ENCODE data around the gene FAM184A. TPM values are rescaled to one million over a fixed set of nuclear protein-coding genes. Genes with fewer than 3 reads are reported as not detected.

The FAM184A gene
- total RNA-seq, 4 donors from 2014 or later, result 7.6 to 11.2 (median 9.0) TPM

DNA sequence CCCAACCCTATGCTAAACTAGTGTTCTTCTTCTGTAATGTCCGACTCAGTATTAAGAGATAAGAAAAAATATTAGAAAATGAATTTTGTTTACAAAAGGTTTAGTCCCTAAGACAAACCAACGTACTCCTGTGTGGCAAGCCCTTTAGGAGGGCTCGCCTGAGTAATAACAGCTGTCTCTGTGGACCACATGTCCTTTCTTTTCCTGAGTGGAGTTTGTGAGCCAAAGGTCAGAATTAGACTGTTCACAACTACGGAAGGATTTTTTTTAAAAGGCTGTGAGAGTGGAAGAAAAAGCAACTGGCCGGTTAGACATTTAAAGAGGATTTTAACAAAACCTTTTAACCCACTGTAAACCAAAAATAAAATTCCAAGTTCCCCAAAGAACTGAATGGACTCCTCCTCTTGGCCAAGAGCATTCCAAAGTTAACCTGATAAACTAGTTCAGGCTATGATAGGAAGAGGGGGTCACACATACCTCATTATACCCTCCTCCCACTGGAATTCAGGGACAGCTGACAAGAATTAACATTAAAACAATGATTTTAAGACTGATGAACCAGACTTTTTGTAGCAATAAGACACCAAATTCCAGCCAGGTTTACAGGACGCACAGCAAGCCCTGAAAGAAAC, 43.5 kb downstream of the FAM184A start:
- H3K4me1 ChIP-seq, result peaks cover 7 to 32% (median 26%) of the 10 kb centered on the region in 4 donors
- WGBS, result 39% methylated on average over 6 of the region's 6 CpGs
- no peak for DNase-seq (ENCODE audit: extremely low spot score)
- peak overlapping the region in 1 of 4 donors; percentile 18 for H3K4me3 ChIP-seq
- intact Hi-C loops (cut with DNase I), result no loop called here
- no peaks in the 10 kb centered on the region for H3K9me3 ChIP-seq
- H3K27ac ChIP-seq (replicated peaks in 1 of 4), result peak overlapping the region in 3 of 4 donors; percentile 25 to 29 (median 29)
- no peaks in the 10 kb centered on the region for H3K27me3 ChIP-seq
- no peak for TF ChIP-seq POLR2A (IDR thresholded peaks at IDR 0.05; ENCODE audit: low read depth)
- TF ChIP-seq EP300 (IDR thresholded peaks at IDR 0.05), result no peak
- TF ChIP-seq POLR2AphosphoS5 (IDR thresholded peaks at IDR 0.05), result no peak
- TF ChIP-seq, protein P1, sequence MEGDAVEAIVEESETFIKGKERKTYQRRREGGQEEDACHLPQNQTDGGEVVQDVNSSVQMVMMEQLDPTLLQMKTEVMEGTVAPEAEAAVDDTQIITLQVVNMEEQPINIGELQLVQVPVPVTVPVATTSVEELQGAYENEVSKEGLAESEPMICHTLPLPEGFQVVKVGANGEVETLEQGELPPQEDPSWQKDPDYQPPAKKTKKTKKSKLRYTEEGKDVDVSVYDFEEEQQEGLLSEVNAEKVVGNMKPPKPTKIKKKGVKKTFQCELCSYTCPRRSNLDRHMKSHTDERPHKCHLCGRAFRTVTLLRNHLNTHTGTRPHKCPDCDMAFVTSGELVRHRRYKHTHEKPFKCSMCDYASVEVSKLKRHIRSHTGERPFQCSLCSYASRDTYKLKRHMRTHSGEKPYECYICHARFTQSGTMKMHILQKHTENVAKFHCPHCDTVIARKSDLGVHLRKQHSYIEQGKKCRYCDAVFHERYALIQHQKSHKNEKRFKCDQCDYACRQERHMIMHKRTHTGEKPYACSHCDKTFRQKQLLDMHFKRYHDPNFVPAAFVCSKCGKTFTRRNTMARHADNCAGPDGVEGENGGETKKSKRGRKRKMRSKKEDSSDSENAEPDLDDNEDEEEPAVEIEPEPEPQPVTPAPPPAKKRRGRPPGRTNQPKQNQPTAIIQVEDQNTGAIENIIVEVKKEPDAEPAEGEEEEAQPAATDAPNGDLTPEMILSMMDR (IDR thresholded peaks at IDR 0.05), result no peak
- no peaks in the 10 kb centered on the region for H3K36me3 ChIP-seq

DNA sequence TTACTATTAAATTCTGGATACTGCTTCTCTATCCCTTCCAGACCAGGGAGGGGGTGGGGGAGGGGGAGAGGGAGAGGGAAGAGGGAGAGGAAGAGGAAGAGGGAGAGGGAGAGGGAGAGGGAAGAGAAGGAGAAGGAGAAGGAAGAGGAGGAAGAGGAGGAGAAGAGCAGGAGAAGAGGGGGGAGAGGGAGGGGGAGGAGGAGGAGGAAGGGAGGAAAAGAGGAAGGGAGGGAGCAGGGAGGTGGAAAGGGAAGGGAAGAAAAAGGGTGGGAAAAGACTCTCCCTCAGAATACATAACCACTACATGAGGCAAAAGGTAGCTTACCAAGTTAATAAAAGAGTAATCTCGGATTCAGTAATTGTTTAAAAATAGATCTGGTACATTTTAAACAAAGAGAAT, 46.0 kb downstream of the FAM184A start:
- DNase-seq (ENCODE audit: extremely low spot score), result no peak
- H3K27ac ChIP-seq (replicated peaks in 1 of 4), result no peak overlapping the region
- H3K4me1 ChIP-seq, result peaks cover 7 to 32% (median 26%) of the 10 kb centered on the region in 4 donors
- no peaks in the 10 kb centered on the region for H3K27me3 ChIP-seq
- no peak overlapping the region for H3K4me3 ChIP-seq
- H3K9me3 ChIP-seq, result no peaks in the 10 kb centered on the region
- no peaks in the 10 kb centered on the region for H3K36me3 ChIP-seq
- intact Hi-C loops (cut with DNase I), result no loop called here
- TF ChIP-seq POLR2AphosphoS5 (IDR thresholded peaks at IDR 0.05) (no peak), POLR2A (IDR thresholded peaks at IDR 0.05; ENCODE audit: low read depth) (no peak), EP300 (IDR thresholded peaks at IDR 0.05) (no peak)
- TF ChIP-seq, protein P1 (IDR thresholded peaks at IDR 0.05), result no peak
- 48% methylated on average over 1 of the region's 1 CpG for WGBS

DNA sequence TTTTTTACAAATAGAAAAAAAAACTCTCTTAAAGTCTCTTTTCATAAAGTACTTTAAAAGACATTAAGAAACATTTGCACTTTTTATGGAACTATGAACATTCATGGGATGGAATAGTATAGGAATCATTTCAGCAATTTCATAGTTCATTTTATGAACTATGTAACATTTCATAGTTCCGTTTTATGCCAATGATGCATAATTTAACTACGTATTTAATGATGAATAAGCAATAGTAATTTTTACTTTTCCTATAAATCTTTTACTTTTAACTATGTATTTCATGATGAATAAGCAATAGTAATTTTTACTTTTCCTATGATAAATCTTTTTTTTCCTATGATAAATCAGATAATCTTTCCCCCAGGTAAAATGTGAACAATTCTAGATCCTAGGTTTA, 47.7 kb downstream of the FAM184A start:
- H3K27me3 ChIP-seq, result no peaks in the 10 kb centered on the region
- H3K27ac ChIP-seq (replicated peaks in 1 of 4), result no peak overlapping the region
- H3K4me3 ChIP-seq, result no peak overlapping the region
- intact Hi-C loops (cut with DNase I), result no loop called here
- no peak for DNase-seq (ENCODE audit: extremely low spot score)
- H3K36me3 ChIP-seq, result no peaks in the 10 kb centered on the region
- H3K4me1 ChIP-seq, result peaks cover 7 to 24% (median 17%) of the 10 kb centered on the region in 4 donors
- 97% methylated on average over 2 of the region's 2 CpGs for WGBS
- no peaks in the 10 kb centered on the region for H3K9me3 ChIP-seq
- no peak for TF ChIP-seq EP300 (IDR thresholded peaks at IDR 0.05)

DNA sequence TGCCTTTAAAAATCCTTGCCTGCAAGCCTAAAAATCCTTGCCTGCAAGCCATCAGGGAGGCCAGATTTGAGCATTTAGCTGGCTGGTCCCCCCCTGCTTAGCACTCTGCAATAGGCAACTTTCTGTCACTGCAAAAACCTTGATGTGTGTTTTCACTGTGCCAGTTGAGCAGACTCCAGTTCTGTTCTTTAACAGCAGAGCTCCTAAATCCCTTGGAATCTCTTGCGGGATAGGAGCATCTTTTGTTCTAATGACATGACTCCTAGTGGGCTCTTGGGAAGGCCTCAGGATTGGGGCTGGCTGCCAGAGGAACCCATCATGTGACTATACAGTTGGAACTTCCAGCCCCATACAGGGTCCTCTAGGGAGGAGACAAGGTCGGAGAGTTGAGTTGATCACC, 50.4 kb downstream of the FAM184A start:
- no peak for TF ChIP-seq POLR2AphosphoS5 (IDR thresholded peaks at IDR 0.05)
- no peak for TF ChIP-seq POLR2A (IDR thresholded peaks at IDR 0.05; ENCODE audit: low read depth)
- TF ChIP-seq, protein P1 (IDR thresholded peaks at IDR 0.05), result no peak
- no peak for TF ChIP-seq EP300 (IDR thresholded peaks at IDR 0.05)
- 94% methylated on average over 2 of the region's 2 CpGs for WGBS
- Histone ChIP-seq H3K36me3 (no peaks in the 10 kb centered on the region), H3K4me1 (peaks cover 0 to 9% (median 4%) of the 10 kb centered on the region in 4 donors), H3K27ac (replicated peaks in 1 of 4) (no peak overlapping the region), H3K4me3 (no peak overlapping the region), H3K27me3 (no peaks in the 10 kb centered on the region), H3K9me3 (no peaks in the 10 kb centered on the region)
- DNase-seq (ENCODE audit: extremely low spot score), result no peak
- intact Hi-C loops (cut with DNase I), result no loop called here

DNA sequence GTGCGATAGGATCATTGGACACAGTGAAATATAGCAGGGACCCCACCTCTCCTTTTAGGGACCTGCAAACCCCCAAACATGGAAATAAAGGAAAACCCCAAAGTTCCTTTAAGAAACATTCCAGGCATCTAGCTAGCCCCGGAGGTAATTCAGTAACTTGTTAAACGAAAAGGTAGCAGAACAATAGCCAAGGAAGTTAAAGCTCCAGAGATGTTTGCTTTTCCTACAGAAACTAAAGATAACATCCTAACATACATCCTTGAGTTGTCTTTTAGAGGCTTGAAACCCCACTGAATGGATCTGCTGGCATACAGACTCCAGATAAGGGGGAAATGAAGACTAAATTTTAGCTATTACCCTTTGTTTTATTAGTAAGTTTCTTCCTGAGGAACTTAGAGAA, 51.0 kb downstream of the FAM184A start:
- 80% methylated on average over 3 of the region's 3 CpGs for WGBS
- Histone ChIP-seq H3K9me3 (no peaks in the 10 kb centered on the region), H3K36me3 (no peaks in the 10 kb centered on the region), H3K27me3 (no peaks in the 10 kb centered on the region), H3K27ac (replicated peaks in 1 of 4) (no peak overlapping the region), H3K4me1 (peaks cover 0 to 4% (median 2%) of the 10 kb centered on the region in 4 donors), H3K4me3 (no peak overlapping the region)
- intact Hi-C loops (cut with DNase I), result no loop called here
- TF ChIP-seq EP300 (IDR thresholded peaks at IDR 0.05), result no peak
- no peak for TF ChIP-seq POLR2AphosphoS5 (IDR thresholded peaks at IDR 0.05)
- TF ChIP-seq, protein P1 (IDR thresholded peaks at IDR 0.05), result no peak
- TF ChIP-seq POLR2A (IDR thresholded peaks at IDR 0.05; ENCODE audit: low read depth), result no peak
- DNase-seq (ENCODE audit: extremely low spot score), result no peak

All from esophagus muscularis mucosa (tissue), 4 donors.